HG03469 (cell line): ENCODE data around the gene KIR2DL1.
"Not testable (repeated sequence)": the region's sequence is repeated elsewhere in the genome, so short reads cannot be mapped to it uniquely, and the experiment has no call there.

Experiments used
- ATAC-seq: cut with Tn5 transposase; IDR thresholded peaks from one replicate; pipeline ENCODE4 v1.9.1; 2021; ENCODE audit warnings: mild to moderate bottlenecking, moderate library complexity, moderate number of reproducible peaks; ENCODE audit not compliant: unreplicated experiment

Gene KIR2DL1

GRCh38 chr19:54817670-54818536 lies 48.3 kb downstream of the KIR2DL1 start:
- no peak for ATAC-seq

- not testable (repeated sequence) for ATAC-seq
Observed at GRCh38 chr19:54824416-54824815, 54.8 kb downstream of the KIR2DL1 start.

GRCh38 chr19:54825326-54825725 lies 55.7 kb downstream of the KIR2DL1 start:
- not testable (repeated sequence) for ATAC-seq

GRCh38 chr19:54828064-54828463 lies 58.5 kb downstream of the KIR2DL1 start:
- ATAC-seq: not testable (repeated sequence)

GRCh38 chr19:54832496-54832895 lies 62.9 kb downstream of the KIR2DL1 start, which contains the start of gene KIR2DS4:
KIR2DS4 (plus strand) TSS chr19:54832676.
- not testable (repeated sequence) for ATAC-seq
